ENCODE data around the gene SH2B2. TPM values are rescaled to one million over a fixed set of nuclear protein-coding genes. Genes with fewer than 3 reads are reported as not detected.

Gene SH2B2
- total and polyA plus RNA-seq, 2 donors (not counting 3 experiments of a cell fraction or from before 2014, with no cell fraction given) = 0.69 to 0.73 TPM

DNA sequence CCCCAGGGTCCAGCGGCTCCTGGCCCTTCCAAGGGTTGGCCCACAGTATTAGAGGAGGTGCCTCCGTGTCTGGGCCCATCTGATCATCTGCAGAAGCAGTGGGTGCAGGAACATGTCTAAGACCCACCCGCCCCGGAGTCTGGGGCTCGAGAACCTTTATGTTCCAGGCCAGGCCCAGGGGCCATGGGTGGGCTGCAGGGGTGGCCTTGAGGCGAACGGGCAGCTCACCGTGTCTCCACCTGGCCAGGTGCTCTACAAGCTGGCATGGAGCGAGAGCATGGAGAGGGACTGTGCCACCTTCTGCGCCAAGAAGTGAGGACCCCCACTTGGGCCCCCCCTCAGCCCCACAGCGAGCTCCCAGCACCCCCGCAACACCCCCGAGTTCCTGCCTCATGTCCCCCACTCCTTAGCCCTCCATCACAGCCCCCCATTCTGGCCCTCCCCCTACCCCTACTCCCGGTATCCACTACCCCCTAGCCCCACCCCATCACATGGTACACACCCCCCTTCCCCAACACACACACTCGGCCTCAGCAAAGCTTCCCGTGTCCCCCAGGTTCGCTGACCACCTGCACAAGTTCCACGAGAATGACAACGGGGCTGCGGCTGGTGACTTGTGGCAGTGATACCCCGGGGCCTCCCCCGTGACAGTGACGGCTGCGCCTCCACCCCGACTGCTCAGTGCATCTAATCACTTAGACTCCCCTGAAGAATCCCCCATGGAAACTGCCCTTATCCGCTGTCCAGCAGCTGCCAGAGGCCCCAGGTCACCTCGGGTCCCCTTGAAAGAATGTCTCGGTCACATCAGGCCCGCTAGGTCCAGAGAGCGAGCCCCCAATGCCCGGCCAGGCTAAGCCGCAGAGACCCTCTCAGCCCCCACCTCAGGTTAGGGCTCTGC lies 4.0 kb upstream of the SH2B2 start:
- BruUV-seq (replicated peaks) = no TSS peak
- Histone ChIP-seq H3K4me1 (ENCODE audit: control insufficient read depth, extremely low read depth, insufficient read depth, low read length) (peaks cover 10% of the 10 kb centered on the region), H4K20me1 (replicated peaks; ENCODE audit: control insufficient read depth, extremely low read depth, insufficient read depth, low read length) (no peaks in the 10 kb centered on the region), H3K4me3 (replicated peaks in 1 of 3; ENCODE audit: insufficient read depth in 1 of 3, low read depth in 1 of 3, low read length in 3 of 3) (no peak overlapping the region), H3K36me3 (ENCODE audit: control insufficient read depth in 2 of 2, extremely low read depth in 1 of 2, insufficient read depth in 2 of 2, low read length in 2 of 2) (no peaks in the 10 kb centered on the region), H3K9me3 (replicated peaks; ENCODE audit: control insufficient read depth, insufficient read depth, low read length) (no peaks in the 10 kb centered on the region), H3K4me2 (ENCODE audit: insufficient read depth, low read length) (no peak overlapping the region), H3K79me2 (ENCODE audit: control insufficient read depth, insufficient read depth, low read length) (no peaks in the 10 kb centered on the region), H3K27ac (ENCODE audit: insufficient read depth, low read depth, low read length) (no peak overlapping the region), H3K27me3 (ENCODE audit: control insufficient read depth in 2 of 2, insufficient read depth in 2 of 2, low read length in 2 of 2) (peaks cover 0 to 5% of the 10 kb centered on the region in 2 experiments), H3K9ac (replicated peaks; ENCODE audit: extremely low read depth, insufficient read depth, low read length) (no peak overlapping the region), H3K9me1 (replicated peaks; ENCODE audit: control insufficient read depth, extremely low read depth, insufficient read depth, low read length) (no peaks in the 10 kb centered on the region), H2AFZ (ENCODE audit: low read depth, low read length) (no peak overlapping the region)
- dilution Hi-C loops (cut with MboI; ENCODE audit: extremely low pct_ligation_motif_present, low sequenced_read_pairs) (no loop called here), intact Hi-C loops (cut with micrococcal nuclease) (no loop called here)
- POLR2A ChIA-PET = no interaction called here
- CTCF ChIA-PET = interaction anchor here (1.4 to 1.6 kb wide), 2 partner anchors 39 to 739 kb away, joined by 3 read pairs; no protein-coding TSS in a partner anchor
- DNase-seq (ENCODE audit: low read depth, low spot score) = no peak
- no peak for FAIRE-seq
- no peak for TF ChIP-seq FOS (IDR thresholded peaks at IDR 0.05; ENCODE audit: borderline replicate concordance, insufficient read depth, low read length)
- TF ChIP-seq GATA2 (IDR thresholded peaks at IDR 0.05; ENCODE audit: insufficient read depth, insufficient read length, low read depth, low read length) = no peak
- no peak for TF ChIP-seq POLR2A (IDR thresholded peaks at IDR 0.05; ENCODE audit: low read depth, low read length)
- TF ChIP-seq, protein P1, sequence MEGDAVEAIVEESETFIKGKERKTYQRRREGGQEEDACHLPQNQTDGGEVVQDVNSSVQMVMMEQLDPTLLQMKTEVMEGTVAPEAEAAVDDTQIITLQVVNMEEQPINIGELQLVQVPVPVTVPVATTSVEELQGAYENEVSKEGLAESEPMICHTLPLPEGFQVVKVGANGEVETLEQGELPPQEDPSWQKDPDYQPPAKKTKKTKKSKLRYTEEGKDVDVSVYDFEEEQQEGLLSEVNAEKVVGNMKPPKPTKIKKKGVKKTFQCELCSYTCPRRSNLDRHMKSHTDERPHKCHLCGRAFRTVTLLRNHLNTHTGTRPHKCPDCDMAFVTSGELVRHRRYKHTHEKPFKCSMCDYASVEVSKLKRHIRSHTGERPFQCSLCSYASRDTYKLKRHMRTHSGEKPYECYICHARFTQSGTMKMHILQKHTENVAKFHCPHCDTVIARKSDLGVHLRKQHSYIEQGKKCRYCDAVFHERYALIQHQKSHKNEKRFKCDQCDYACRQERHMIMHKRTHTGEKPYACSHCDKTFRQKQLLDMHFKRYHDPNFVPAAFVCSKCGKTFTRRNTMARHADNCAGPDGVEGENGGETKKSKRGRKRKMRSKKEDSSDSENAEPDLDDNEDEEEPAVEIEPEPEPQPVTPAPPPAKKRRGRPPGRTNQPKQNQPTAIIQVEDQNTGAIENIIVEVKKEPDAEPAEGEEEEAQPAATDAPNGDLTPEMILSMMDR (IDR thresholded peaks at IDR 0.05; ENCODE audit: extremely low read depth in 1 of 2, insufficient read depth in 1 of 2, low read depth in 1 of 2, low read length in 2 of 2) = no peak
- no peak for TF ChIP-seq MYC (IDR thresholded peaks at IDR 0.05; ENCODE audit: low read depth, low read length)
- no peak for TF ChIP-seq EZH2 (IDR thresholded peaks at IDR 0.05; ENCODE audit: borderline replicate concordance, low read depth, low read length, severe bottlenecking)
- no peak for TF ChIP-seq POLR2AphosphoS5 (IDR thresholded peaks at IDR 0.05; ENCODE audit: insufficient read depth, low read depth, low read length)
- TF ChIP-seq JUN (IDR thresholded peaks at IDR 0.05; ENCODE audit: borderline replicate concordance, insufficient read depth, insufficient read length, low read depth) = no peak
- TF ChIP-seq, protein P2, sequence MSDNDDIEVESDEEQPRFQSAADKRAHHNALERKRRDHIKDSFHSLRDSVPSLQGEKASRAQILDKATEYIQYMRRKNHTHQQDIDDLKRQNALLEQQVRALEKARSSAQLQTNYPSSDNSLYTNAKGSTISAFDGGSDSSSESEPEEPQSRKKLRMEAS (IDR thresholded peaks at IDR 0.05; ENCODE audit: insufficient read depth, insufficient read length) = no peak

All from endothelial cell of umbilical vein (primary cell).